Measurements from ENCODE around the gene ARMS2.

Gene ARMS2

DNA sequence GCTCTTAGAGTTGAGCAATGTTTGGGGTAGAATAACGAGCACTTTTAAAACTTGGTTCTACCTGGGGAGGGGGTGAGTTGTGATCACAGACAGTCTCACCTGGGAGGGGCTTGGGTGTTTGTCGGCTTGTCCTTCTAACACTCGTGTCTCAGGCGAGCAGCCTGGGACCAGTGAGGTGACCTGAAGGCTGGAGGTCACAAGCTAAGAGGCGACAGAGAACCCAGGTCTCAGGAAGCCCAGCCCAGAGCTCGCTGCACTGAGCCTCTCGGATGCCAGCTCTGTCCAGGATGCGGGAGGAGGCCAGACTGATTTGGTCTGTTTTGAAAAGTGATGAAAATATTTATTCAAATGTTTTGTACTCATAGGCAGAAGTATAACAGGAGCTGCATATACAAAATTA, 18.7 kb downstream of the ARMS2 start:
- DNase-seq: no peak

DNA sequence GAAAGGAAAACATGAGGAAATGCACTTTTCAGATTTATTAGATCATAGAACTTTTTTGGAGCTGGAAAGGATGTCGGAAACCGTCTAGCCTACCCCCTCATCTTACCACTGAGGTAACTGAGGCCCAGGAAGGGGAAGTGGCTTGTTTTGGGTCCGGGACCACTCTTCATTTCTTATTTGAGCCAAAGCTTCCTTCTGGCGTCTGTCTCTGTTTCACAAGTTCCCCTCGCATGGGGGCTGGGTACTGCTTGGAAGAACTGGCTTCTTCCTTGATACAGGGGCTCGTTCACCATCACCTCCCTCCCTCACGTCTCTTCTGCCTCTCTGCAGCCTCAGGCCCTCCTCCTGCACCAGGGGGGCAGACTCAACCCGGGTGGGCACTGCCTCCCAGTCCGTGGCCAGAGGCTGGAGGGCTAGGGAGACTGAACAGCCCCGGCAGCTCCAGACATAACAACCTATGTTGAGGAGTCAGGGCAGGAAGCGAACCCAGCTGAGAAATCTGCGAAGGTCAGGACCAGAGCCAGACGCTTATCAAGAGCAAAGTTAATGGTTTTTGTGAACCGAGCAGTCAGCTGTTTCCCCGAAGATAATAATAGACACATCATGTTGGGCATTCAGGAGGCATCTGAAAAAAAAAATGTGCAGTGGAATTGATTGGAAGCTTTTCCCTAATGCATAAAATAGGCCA, 19.8 kb downstream of the ARMS2 start:
- DNase-seq: no peak

DNA sequence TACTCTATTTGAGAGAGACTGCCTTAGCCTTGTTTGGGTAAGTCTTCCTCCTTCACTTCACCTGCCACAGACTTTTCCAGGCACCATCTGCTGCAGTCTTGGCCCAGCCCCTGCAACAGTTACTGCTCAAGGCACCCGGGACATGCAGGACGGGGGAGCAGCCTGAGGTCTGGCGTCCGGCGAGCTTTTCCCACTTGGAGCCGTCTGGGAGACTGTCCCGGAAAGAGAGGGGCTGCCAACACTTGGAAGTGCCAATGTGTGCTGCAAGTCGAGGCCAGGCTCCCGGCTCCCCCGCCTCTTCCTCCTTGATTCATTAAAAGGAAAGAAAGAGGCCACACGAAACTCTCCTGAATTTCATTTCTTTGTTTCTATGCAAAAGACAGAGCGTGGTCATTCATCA, 20.6 kb downstream of the ARMS2 start:
- no peak for DNase-seq

DNA sequence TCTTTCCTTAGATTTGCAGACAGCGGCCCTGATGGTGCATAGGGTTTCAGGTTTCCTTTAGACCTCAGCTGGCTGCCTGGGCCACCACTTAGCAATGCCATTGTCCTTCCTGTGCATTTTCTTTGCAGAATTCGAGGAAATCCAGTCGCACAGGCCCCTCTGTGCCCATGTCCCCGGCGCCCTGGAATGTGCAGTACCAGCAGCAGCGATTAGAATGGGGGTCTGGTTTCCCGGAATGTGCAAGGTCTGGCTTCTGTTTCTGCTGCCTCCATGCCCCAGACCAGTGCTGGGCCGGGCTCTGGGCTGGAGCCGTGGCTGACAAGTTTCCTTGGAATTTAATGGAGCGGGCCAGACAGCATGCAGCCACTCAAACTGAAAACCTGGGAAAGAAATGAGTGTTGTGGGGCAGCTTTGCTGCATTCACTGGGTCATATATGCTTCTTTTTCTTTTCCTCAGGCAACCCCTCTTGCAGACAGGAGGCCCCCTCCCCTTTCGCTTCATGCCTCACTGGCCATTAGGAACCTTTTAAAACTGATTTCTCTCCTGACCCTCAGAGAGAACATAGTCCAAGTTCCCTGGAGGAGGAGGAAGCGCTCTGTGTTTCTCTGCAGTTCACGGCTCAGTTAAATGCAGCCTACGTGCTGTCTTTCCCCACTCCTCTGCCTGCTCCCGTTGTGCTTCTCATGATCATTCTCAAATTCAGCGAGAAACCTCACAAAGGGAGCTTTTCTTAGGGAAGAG, 21.3 kb downstream of the ARMS2 start:
- DNase-seq: no peak

DNA sequence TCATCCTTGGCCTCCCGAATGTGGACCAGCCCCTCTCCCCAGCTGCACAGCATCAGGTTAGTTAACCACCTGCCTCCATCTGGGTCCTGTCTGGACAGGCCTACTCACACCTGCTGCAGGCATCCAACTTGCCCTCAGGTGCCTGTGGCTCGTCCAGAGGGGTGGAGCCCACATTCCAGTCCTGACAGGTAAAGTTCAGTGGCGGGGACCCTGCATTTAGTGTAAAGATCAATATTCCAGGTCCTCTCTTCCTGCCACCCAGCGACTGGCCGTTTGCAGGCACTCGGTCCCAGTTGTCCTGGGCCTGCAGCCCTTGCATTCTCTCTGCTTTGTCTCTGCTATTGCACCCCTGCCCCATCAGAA, 21.9 kb downstream of the ARMS2 start:
- no peak for DNase-seq

DNA sequence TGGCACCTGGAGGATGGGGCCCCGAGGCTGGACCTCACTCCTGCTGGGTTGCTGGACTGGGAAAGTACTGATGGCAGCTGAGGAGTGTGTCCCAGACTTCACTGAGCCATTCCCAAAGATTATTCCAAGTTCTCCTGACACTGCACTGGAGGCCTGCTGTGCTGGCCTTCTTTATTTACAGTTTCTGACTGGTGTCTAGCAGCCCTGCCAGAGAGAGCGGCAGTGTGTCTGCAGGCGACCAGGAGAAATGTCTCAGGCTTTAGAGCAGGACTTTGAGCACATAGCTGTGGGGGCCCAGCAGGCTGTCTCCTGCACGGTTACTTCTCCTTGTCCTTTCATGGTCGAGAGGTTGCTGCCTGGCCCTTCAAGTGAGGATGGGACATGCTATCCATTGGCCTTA, 23.0 kb downstream of the ARMS2 start:
- DNase-seq: no peak

DNA sequence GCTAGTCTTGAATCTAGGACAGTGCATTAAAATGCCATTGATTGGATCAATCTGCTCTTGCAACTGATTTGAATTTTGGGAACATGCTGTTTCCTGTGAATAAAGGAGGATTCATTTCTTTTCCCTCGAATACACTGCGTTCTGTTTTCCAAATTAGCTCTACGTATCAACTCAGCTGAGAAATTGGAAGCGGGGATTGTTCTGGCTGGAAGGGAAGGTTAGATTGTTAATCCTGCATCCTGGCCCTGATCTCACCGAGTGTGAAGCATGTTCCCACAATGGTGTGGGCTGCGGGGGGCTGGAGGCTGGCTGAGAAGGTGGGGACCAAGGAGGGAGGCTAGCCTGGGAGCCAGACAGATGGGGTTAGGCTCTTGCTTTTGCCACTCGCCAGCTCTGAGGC, 24.5 kb downstream of the ARMS2 start:
- no peak for DNase-seq

DNA sequence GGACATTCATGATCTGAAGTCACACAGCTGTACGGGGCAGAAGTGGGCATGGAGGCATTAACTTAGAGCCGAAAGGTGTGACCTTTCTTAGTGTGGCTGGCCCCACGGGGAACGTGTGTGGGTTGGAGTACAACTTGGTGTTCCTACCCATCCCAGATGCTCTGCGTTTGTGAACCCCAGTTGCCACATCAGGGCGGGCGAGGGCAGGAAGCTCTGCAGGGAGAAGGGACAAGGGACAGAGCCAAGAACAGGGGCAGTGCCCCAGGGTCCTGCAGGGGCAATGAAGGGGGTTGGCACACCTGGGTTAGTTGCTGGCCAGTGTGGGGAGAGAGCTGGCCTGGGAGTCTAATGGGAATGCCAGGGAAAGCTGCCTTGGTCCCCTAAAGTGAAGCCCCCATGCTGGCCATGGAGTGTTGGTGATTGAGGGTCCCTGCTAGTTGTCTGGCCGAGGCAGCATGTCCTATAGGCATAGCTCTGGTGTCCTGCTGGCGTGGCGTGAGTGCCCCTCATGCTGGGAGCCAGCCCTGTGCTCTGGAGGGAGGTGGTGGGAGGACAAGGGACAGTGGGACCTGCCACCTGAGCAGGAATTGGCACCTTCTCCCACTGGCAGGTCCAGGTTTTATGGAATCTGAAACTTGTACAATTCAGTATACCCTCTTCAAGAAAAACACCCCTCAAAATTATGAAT, 25.8 kb downstream of the ARMS2 start:
- no peak for DNase-seq

DNA sequence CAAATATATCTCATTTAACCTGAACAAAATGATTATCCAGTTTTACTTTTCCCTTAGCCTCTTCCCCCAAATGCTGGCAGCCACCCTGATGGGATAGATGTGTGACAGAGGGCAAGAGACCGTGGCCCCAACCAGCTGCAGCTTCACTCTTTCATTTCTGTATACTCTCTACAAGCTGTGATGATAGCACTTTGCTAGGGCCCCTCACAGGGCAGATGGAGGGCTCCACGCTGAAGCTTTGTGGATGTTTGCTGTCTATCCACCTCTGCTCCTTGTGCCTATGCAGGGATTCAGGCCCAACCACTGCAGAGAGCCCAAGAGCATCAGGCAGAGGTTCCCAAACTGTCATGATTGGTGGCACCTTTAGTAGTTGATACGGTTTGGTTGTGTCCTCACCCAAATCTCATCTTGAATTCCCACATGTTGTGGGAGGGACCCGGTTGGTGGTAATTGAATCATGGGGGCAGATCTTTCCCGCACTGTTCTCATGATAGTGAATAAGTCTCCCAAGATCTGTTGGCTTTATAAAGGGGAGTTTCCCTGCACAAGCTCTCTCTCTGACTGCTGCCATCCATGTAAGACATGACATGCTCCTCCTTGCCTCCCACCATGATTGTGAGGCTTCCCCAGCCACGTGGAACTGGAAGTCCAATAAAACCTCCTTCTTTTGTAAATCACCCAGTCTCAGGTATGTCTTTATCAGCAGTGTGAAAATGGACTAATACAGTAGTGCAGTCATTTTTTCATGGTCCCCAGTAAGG, 27.0 kb downstream of the ARMS2 start:
- DNase-seq: no peak

DNA sequence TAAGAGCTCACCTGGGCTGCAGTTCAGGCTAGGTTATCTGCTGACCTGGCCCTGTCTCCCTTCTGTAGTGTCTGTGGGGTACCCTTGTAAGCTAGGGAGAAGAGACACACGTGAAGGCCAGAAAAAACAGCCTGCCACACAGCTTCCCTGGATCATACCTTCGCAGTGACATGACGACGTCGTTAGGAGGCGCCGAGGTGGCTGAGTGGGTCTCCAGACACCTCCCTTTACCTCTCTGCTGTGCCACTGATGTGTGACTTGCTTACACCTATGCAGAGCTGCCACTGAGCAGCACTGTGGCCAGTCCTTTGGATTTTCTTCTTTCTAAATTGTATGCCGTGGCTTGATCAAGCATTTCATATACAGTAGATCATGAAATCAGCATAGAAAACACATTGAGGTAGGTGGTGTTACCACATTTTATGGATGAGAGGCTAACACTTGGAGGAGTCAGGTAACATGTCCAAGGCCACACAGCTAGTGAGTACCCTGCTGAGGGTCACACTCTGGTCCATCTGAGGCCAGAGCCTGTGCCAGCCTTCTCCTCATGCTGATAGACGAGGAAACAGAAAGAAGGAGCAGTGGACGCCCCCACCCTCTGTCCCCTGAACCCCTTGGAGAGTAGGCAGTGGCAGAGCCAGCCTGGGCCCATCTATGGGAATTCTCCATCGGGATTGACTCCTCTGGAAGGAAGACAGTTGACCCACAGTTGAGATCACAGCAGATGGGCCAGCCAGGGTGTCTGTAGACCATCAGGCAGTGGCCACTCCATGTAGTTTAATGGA, 30.0 kb downstream of the ARMS2 start:
- no peak for DNase-seq

DNA sequence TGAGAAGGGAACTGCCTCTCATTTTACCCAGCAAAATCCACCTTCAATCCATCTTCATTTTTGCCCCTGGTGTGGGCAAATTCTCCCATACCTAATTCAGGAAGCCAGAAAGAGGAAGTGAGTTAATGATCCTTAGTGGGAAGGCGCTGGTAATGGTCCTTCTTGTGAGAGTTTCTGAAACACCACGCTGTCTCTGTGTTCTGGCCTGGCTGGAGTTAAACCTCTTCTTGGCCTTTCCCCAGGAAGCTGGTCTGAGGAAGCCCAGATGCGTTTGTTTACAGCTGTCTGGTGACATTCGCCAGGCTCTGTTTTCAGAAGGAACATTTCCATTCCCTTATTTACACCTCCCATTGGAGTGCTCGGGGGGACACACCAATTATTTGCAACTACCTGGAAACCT, 31.2 kb downstream of the ARMS2 start:
- DNase-seq: no peak

DNA sequence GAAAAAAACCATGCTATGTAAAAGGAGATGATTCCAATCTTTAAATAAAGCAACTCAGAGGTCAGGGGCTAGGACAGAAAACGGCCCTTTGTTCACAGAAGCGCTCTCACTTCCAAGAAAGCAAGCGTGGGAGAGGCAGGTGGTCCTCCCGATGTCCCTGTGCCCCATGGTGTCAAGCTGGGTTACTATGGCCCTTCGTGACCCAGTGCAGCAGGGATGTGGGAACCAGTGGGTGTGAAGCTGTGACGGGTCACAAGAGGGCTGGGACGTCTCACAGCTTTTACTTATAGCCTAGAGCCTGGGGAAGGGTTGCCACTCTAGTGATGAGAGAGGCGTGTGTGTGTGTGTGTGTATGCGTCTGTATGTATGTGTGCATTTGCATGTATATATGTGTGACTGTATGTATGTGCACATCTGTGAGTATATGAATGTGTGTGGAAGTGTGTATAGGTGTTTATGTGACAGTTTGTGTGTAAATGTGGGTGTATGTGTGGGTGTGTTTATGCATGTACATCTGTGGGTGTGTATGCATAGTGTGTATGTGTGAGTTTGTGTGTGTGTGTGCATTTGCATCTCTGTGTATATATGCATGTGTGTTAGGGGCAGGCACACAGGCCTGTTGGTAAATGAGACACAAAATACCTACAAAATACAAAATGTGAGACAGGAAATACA, 32.1 kb downstream of the ARMS2 start:
- no peak for DNase-seq

DNA sequence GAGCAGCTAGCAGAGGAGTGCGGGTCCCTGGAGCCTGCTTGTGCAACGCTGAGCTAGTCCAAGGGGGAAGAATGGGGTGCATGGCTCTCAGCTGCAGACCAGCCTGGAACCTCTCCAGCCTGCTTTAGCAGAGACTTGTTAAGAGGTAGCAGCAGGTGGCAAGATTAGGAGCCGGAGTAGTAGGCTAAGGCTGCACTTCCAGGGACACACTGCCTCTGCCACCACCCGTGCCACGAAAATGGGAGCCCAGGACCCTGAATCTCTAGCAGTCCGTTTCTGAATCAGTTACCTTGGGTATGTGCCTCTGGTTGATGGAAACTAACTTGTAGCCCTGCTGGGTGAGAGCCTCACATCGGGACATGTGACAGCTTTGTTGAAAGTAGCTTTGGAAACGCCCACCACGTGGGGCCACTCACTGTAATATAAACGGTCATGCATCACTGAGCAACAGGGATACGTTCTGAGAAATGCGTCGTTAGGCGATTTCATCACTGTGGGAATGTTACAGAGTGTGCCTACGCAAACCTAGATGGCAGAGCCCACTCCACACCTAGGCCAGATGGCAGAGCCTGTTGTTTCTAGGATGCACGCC, 32.8 kb downstream of the ARMS2 start:
- DNase-seq: no peak

DNA sequence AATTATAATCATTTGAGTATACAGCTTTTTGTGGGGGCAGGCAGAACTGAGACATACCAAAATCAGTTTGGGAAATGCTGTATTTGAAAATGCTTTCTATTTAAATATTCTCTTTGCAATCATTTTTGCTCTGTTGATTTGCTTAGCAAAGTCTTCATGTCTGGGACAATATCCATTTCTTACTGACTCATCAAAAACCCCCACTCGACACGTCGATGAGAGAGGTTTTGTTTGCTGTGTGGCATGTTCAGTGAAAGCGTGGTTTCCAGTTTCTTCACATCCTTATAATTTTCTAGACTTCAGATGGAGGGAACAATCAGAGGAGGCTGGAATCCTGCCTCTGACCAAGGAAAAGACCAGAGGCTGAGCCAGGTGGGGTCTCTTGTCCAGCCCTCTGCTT, 35.8 kb downstream of the ARMS2 start:
- no peak for DNase-seq

DNA sequence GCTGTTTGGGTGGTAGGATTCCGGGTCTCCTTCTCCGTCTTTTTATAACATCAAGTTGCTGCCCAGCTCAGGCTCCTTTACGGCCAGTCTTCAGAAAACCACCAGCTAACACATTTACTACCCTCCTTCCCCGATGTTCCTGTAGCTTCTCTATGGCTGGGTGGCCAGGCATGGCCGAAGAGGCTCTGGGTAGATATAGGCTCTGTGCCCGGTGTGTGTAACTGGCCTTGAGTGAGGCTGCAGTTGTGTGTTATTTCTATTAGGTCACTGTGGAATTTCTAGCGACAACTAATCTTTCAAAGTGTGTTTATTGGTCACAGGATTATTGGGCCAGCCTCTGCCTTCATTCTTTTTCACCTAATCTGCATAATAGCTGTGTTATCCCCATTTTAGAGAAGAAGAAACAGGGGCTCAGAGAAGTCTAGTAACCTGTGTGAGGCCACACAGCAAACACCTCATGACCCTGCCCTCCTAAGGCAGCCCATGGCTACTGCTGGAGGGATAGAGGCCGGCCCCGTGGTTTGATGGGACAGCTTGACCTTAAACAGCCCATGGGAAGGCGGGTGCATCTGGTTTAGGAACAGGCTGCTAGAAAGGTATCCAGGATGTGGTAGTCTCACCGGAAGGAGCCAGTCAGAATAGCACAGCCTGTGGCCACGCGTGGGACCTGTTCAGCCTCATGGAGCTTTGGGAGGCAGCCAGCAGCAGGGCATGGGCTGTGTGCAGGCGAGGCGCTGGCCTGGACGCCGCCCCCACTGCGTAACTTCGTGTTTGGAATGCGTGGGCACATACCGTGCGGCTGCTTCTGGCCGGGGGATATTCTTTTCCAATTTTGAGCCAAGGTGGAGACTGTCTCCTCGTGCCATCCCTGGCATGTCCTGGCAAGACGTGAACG, 36.6 kb downstream of the ARMS2 start:
- peak in 1 of 2 experiments; percentile 7 for DNase-seq

DNA sequence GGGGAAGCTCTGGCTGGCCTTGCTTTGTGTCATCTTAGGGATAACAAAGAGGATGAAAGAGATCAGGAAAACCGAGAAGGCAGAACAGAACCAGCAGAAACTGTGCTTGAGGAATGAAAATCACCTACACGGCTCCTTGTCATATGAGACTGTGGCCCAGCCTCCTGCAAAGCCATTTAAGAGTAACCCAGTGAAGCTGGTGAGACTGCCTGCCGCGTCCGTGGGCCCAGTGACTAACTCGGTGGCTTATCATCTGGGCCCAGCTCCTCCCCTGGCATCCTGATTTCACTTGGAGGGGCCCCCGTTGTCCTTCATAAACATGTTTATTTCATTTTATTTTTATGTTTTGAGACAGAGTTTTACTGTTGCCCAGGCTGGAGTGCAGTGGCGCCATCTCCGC, 37.6 kb downstream of the ARMS2 start:
- no peak for DNase-seq

DNA sequence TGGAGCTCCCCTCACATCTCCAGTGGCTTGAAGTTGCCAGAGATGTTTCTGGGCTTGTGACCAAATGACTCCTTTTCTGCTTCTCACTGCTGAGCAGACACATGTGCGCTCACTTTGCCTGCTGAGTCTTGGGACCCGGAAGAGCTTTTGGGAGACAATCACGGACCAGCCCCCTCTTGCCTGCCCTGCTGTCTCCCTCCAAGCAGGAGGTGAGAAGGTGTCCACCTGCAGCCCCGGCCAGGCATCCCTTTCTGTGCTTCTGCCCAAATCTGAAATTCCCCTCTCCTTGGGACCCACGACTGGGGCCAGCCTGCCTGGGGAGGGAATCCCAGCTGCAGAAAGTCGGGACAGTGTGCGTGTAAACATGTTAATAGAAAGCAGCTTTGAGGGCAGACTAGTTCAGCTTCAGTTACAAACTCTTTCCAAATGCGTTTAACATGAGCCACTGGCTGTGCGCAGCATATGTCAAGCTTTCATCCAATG, 38.6 kb downstream of the ARMS2 start:
- DNase-seq: no peak

DNA sequence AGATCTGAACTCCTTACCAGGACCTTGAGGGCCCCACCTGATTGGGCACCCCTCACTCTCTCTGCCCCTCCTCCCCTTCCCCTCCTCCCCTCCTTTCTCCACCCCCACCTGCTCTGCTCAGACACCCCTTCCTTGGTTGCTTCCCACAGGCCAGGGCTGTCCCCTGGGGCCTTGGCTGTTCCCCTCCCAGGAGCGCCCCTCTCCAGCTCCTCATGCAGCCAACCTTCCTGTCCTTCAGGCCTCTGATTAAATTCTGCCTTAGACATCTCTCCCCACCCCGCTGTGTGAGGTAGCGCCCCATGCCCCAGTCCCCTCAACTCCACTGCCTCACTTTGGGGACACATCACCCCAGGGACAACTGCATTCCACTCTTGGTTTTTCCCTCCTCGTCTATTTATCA, 39.3 kb downstream of the ARMS2 start:
- no peak for DNase-seq

DNA sequence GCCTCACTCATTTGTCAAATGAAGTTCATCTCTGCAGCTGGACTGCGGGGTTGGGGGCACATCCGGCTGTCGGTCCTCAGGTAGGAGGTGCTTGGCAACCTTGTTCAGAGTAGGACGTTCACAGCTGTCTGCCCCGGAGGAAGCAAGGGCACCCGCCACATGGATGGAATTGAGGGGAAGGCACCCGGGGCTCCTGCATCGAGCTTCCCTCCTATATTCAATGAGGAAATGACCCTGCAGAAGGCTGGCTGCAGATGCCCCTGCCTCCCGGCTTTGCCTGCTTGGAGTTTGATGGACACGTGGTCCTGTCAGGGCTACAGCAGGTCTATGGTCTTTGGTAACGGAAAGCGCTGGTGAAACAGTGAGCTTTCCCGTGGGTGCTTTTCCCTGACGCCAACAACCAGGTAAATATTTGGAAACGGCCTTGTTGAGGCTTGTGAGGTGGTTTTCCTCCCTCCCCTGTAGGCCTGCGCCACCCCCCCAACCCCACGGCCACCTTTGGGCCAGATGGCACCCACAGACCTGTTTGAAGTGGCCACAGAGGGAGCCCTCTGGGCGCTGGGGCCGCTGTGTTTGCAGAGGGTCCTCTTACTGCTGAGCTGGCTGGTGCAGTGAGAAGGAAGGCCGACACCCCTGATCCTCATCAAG, 39.8 kb downstream of the ARMS2 start:
- DNase-seq: no peak

DNA sequence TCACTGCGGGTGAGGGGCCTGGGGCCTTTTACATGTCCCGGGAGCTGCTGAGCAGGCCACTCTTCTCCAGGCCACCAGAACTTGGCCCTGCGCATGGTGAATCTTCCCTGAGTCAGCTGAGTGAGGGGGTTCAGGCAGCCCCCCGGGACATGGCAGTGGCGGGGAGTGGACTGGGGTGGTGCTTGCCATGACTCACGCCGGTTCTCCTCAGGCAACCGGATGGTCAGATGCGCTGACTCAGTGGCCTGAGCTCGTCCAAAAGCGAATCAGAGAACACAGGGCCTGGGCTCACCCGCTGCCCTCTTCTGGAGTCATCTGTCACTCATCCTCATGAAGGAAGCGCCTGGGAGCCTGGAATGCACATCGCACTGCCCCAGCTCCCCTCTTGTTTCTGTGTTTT, 40.4 kb downstream of the ARMS2 start:
- DNase-seq: no peak

Measured in activated CD4-positive, alpha-beta T cell treated with anti-CD3 and anti-CD28 coated beads, Interleukin-2, amount 50 U/mL, for 4 hours (primary cell).